ENCODE measurements around the gene FZD1.

DNA sequence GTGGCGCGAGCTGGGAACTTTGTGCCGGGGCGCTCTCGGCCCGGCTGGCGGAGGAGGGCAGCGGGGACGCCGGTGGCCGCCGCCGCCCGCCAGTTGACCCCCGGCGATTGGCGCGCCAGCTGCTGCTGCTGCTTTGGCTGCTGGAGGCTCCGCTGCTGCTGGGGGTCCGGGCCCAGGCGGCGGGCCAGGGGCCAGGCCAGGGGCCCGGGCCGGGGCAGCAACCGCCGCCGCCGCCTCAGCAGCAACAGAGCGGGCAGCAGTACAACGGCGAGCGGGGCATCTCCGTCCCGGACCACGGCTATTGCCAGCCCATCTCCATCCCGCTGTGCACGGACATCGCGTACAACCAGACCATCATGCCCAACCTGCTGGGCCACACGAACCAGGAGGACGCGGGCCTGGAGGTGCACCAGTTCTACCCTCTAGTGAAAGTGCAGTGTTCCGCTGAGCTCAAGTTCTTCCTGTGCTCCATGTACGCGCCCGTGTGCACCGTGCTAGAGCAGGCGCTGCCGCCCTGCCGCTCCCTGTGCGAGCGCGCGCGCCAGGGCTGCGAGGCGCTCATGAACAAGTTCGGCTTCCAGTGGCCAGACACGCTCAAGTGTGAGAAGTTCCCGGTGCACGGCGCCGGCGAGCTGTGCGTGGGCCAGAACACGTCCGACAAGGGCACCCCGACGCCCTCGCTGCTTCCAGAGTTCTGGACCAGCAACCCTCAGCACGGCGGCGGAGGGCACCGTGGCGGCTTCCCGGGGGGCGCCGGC lies 870 bp downstream of the FZD1 start:
- TF ChIP-seq, protein P1, sequence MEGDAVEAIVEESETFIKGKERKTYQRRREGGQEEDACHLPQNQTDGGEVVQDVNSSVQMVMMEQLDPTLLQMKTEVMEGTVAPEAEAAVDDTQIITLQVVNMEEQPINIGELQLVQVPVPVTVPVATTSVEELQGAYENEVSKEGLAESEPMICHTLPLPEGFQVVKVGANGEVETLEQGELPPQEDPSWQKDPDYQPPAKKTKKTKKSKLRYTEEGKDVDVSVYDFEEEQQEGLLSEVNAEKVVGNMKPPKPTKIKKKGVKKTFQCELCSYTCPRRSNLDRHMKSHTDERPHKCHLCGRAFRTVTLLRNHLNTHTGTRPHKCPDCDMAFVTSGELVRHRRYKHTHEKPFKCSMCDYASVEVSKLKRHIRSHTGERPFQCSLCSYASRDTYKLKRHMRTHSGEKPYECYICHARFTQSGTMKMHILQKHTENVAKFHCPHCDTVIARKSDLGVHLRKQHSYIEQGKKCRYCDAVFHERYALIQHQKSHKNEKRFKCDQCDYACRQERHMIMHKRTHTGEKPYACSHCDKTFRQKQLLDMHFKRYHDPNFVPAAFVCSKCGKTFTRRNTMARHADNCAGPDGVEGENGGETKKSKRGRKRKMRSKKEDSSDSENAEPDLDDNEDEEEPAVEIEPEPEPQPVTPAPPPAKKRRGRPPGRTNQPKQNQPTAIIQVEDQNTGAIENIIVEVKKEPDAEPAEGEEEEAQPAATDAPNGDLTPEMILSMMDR (IDR thresholded peaks at IDR 0.05; ENCODE audit: poor library complexity, severe bottlenecking) = no peak
- peak; percentile 19 for TF ChIP-seq POLR2AphosphoS5 (IDR thresholded peaks at IDR 0.05)

All from neural cell (in vitro differentiated cells).